Measurements from ENCODE around the gene ARL6IP5.

ARL6IP5 gene

GRCh38 chr3:69116897-69117296 is 32.2 kb downstream of the ARL6IP5 start:
- no peak for DNase-seq
- TF ChIP-seq CTCF (IDR thresholded peaks at IDR 0.05): no peak
- H3K4me3 ChIP-seq: no peak overlapping the region
- H3K27ac ChIP-seq: no peak overlapping the region
- no peaks in the 10 kb centered on the region for H3K36me3 ChIP-seq
- intact Hi-C loops (cut with DNase I; ENCODE audit: low total_unique reads): no loop called here
- no peaks in the 10 kb centered on the region for H3K9me3 ChIP-seq
- H3K27me3 ChIP-seq: no peaks in the 10 kb centered on the region
- H3K4me1 ChIP-seq: peaks cover 0 to 5% (median 0%) of the 10 kb centered on the region in 4 donors

GRCh38 chr3:69118555-69118954 is 33.8 kb downstream of the ARL6IP5 start:
- no peak for TF ChIP-seq CTCF (IDR thresholded peaks at IDR 0.05)
- H3K36me3 ChIP-seq: no peaks in the 10 kb centered on the region
- no peak overlapping the region for H3K27ac ChIP-seq
- no peak overlapping the region for H3K4me3 ChIP-seq
- intact Hi-C loops (cut with DNase I; ENCODE audit: low total_unique reads): no loop called here
- H3K9me3 ChIP-seq: no peaks in the 10 kb centered on the region
- no peak for DNase-seq
- no peaks in the 10 kb centered on the region for H3K27me3 ChIP-seq
- H3K4me1 ChIP-seq: peaks cover 0 to 12% (median 0%) of the 10 kb centered on the region in 4 donors

GRCh38 chr3:69119138-69119537 is 34.4 kb downstream of the ARL6IP5 start:
- H3K9me3 ChIP-seq: no peaks in the 10 kb centered on the region
- no peaks in the 10 kb centered on the region for H3K27me3 ChIP-seq
- DNase-seq: no peak
- intact Hi-C loops (cut with DNase I; ENCODE audit: low total_unique reads): no loop called here
- H3K4me3 ChIP-seq: no peak overlapping the region
- H3K4me1 ChIP-seq: peaks cover 0 to 12% (median 0%) of the 10 kb centered on the region in 4 donors
- H3K36me3 ChIP-seq: no peaks in the 10 kb centered on the region
- TF ChIP-seq CTCF (IDR thresholded peaks at IDR 0.05): no peak
- no peak overlapping the region for H3K27ac ChIP-seq

- no peak overlapping the region for H3K27ac ChIP-seq
- no peaks in the 10 kb centered on the region for H3K27me3 ChIP-seq
- no peak overlapping the region for H3K4me3 ChIP-seq
- no peak for TF ChIP-seq CTCF (IDR thresholded peaks at IDR 0.05)
- DNase-seq: no peak
- no peaks in the 10 kb centered on the region for H3K9me3 ChIP-seq
- H3K36me3 ChIP-seq: no peaks in the 10 kb centered on the region
- intact Hi-C loops (cut with DNase I; ENCODE audit: low total_unique reads): no loop called here
- H3K4me1 ChIP-seq: peaks cover 0 to 12% (median 0%) of the 10 kb centered on the region in 4 donors
Measured at GRCh38 chr3:69119681-69120080, 34.9 kb downstream of the ARL6IP5 start.

- DNase-seq: peak; percentile 71 to 78
- intact Hi-C loops (cut with DNase I; ENCODE audit: low total_unique reads): no loop called here
- peak; percentile 80 to 91 for TF ChIP-seq CTCF (IDR thresholded peaks at IDR 0.05)
- Histone ChIP-seq H3K36me3 (no peaks in the 10 kb centered on the region), H3K27ac (no peak overlapping the region), H3K4me1 (peaks cover 0 to 12% (median 0%) of the 10 kb centered on the region in 4 donors), H3K9me3 (no peaks in the 10 kb centered on the region), H3K4me3 (no peak overlapping the region), H3K27me3 (no peaks in the 10 kb centered on the region)
Measured at GRCh38 chr3:69120879-69121464, 36.2 kb downstream of the ARL6IP5 start.

GRCh38 chr3:69121513-69121912 is 36.8 kb downstream of the ARL6IP5 start:
- intact Hi-C loops (cut with DNase I; ENCODE audit: low total_unique reads): no loop called here
- H3K27ac ChIP-seq: no peak overlapping the region
- no peak for TF ChIP-seq CTCF (IDR thresholded peaks at IDR 0.05)
- no peak overlapping the region for H3K4me3 ChIP-seq
- H3K27me3 ChIP-seq: peaks cover 0 to under 1% of the 10 kb centered on the region in 2 donors
- H3K4me1 ChIP-seq: peaks cover 0 to 12% (median 0%) of the 10 kb centered on the region in 4 donors
- DNase-seq: no peak
- H3K9me3 ChIP-seq: no peaks in the 10 kb centered on the region
- no peaks in the 10 kb centered on the region for H3K36me3 ChIP-seq
